HL-60 (cell line): Measurements from ENCODE around the gene FNDC1.

Source experiments
- GABPA ChIP-seq: IDR thresholded peaks from 2 replicates; pipeline ENCODE4 v1.6.1; 2012; ENCODE audit warnings: low read depth
- POLR2AphosphoS5 ChIP-seq: IDR thresholded peaks from 2 replicates; pipeline ENCODE4 v1.6.1; 2012; ENCODE audit warnings: low read depth
- SPI1 ChIP-seq: IDR thresholded peaks from 2 replicates; pipeline ENCODE4 v1.6.1; 2012; ENCODE audit warnings: low read depth, mild to moderate bottlenecking, borderline replicate concordance
- TF ChIP-seq, protein P1 (sequence below): IDR thresholded peaks from one replicate; pipeline ENCODE4 v1.5.1; 2011; ENCODE audit warnings: low read length, control low read depth, inconsistent platforms; ENCODE audit not compliant: insufficient read depth
- TF ChIP-seq, protein P2 (sequence below): IDR thresholded peaks from 2 replicates; pipeline ENCODE4 v1.6.1; 2012; ENCODE audit warnings: low read depth; ENCODE audit not compliant: insufficient replicate concordance

DNA sequence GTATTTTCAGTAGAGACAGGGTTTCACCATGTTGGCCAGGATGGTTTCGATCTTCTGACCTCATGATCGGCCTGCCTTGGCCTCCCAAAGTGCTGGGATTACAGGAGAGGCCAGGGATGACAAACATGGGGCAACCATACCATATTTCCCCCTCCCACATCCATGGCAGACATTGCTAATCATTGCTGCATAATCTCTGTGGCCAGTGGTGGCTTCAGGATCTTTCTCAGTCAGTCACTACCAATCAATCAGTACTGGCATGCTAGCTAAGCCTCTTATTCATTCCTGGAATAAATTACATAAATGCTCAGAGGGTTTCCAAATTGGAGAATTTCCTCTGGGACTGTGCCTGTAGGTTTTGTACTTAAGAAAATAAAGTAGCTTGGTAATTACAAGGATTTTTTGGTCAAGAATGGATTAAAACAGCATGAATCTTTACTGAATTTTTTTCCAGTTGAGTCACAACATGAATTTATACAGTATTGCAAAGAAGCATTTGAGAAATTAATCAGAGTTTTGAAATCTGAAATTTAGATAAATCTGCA lies 138.1 kb downstream of the FNDC1 start:
- TF ChIP-seq, protein P1, sequence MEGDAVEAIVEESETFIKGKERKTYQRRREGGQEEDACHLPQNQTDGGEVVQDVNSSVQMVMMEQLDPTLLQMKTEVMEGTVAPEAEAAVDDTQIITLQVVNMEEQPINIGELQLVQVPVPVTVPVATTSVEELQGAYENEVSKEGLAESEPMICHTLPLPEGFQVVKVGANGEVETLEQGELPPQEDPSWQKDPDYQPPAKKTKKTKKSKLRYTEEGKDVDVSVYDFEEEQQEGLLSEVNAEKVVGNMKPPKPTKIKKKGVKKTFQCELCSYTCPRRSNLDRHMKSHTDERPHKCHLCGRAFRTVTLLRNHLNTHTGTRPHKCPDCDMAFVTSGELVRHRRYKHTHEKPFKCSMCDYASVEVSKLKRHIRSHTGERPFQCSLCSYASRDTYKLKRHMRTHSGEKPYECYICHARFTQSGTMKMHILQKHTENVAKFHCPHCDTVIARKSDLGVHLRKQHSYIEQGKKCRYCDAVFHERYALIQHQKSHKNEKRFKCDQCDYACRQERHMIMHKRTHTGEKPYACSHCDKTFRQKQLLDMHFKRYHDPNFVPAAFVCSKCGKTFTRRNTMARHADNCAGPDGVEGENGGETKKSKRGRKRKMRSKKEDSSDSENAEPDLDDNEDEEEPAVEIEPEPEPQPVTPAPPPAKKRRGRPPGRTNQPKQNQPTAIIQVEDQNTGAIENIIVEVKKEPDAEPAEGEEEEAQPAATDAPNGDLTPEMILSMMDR = no peak
- no peak for TF ChIP-seq POLR2AphosphoS5
- TF ChIP-seq, protein P2, sequence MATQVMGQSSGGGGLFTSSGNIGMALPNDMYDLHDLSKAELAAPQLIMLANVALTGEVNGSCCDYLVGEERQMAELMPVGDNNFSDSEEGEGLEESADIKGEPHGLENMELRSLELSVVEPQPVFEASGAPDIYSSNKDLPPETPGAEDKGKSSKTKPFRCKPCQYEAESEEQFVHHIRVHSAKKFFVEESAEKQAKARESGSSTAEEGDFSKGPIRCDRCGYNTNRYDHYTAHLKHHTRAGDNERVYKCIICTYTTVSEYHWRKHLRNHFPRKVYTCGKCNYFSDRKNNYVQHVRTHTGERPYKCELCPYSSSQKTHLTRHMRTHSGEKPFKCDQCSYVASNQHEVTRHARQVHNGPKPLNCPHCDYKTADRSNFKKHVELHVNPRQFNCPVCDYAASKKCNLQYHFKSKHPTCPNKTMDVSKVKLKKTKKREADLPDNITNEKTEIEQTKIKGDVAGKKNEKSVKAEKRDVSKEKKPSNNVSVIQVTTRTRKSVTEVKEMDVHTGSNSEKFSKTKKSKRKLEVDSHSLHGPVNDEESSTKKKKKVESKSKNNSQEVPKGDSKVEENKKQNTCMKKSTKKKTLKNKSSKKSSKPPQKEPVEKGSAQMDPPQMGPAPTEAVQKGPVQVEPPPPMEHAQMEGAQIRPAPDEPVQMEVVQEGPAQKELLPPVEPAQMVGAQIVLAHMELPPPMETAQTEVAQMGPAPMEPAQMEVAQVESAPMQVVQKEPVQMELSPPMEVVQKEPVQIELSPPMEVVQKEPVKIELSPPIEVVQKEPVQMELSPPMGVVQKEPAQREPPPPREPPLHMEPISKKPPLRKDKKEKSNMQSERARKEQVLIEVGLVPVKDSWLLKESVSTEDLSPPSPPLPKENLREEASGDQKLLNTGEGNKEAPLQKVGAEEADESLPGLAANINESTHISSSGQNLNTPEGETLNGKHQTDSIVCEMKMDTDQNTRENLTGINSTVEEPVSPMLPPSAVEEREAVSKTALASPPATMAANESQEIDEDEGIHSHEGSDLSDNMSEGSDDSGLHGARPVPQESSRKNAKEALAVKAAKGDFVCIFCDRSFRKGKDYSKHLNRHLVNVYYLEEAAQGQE = no peak
- TF ChIP-seq GABPA = no peak
- no peak for TF ChIP-seq SPI1
